BE2C (cell line): ENCODE results near the gene LRRC8C.
"Not testable (repeated sequence)": the region's sequence is repeated elsewhere in the genome, so short reads cannot be mapped to it uniquely, and the experiment has no call there.

Experiments used
- DNase-seq: peaks from one replicate; pipeline ENCODE4 v3.0.0-alpha.2; 2020
- H3K27me3 ChIP-seq: fragments of 250-450 bp; sonication (Bioruptor Pico); 2 replicates; pipeline ENCODE4 v1.5.1; 2020; ENCODE audit warnings: mild to moderate bottlenecking
- H3K36me3 ChIP-seq: fragments of 250-450 bp; sonication (Bioruptor Pico); 2 replicates; pipeline ENCODE4 v1.5.1; 2020; ENCODE audit warnings: mild to moderate bottlenecking
- H3K4me1 ChIP-seq: fragments of 250-450 bp; sonication (Bioruptor Pico); 2 replicates; pipeline ENCODE4 v1.5.1; 2020
- H3K4me3 ChIP-seq: 2 replicates; pipeline ENCODE4 v1.5.1; 2011; ENCODE audit warnings: low read depth, low read length
- H3K9me3 ChIP-seq: fragments of 250-450 bp; sonication (Bioruptor Pico); 2 replicates; pipeline ENCODE4 v1.5.1; 2020
- TF ChIP-seq, protein P1 (sequence below): IDR thresholded peaks from 2 replicates; pipeline ENCODE4 v1.5.1; 2012; ENCODE audit warnings: mild to moderate bottlenecking, low read depth, low read length

LRRC8C gene

GRCh38 chr1:89590341-89591080 is 42.4 kb upstream of the LRRC8C start:
- Histone ChIP-seq H3K9me3 (no peaks in the 10 kb centered on the region), H3K4me1 (no peaks in the 10 kb centered on the region), H3K27me3 (no peaks in the 10 kb centered on the region), H3K36me3 (no peaks in the 10 kb centered on the region), H3K4me3 (no peak overlapping the region)
- DNase-seq, result no peak
- TF ChIP-seq, protein P1, sequence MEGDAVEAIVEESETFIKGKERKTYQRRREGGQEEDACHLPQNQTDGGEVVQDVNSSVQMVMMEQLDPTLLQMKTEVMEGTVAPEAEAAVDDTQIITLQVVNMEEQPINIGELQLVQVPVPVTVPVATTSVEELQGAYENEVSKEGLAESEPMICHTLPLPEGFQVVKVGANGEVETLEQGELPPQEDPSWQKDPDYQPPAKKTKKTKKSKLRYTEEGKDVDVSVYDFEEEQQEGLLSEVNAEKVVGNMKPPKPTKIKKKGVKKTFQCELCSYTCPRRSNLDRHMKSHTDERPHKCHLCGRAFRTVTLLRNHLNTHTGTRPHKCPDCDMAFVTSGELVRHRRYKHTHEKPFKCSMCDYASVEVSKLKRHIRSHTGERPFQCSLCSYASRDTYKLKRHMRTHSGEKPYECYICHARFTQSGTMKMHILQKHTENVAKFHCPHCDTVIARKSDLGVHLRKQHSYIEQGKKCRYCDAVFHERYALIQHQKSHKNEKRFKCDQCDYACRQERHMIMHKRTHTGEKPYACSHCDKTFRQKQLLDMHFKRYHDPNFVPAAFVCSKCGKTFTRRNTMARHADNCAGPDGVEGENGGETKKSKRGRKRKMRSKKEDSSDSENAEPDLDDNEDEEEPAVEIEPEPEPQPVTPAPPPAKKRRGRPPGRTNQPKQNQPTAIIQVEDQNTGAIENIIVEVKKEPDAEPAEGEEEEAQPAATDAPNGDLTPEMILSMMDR, result no peak

GRCh38 chr1:89592861-89593302 is 40.0 kb upstream of the LRRC8C start:
- H3K4me1 ChIP-seq, DNase-seq, H3K36me3 ChIP-seq, H3K4me3 ChIP-seq, H3K9me3 ChIP-seq, H3K27me3 ChIP-seq: not testable (repeated sequence)

DNA sequence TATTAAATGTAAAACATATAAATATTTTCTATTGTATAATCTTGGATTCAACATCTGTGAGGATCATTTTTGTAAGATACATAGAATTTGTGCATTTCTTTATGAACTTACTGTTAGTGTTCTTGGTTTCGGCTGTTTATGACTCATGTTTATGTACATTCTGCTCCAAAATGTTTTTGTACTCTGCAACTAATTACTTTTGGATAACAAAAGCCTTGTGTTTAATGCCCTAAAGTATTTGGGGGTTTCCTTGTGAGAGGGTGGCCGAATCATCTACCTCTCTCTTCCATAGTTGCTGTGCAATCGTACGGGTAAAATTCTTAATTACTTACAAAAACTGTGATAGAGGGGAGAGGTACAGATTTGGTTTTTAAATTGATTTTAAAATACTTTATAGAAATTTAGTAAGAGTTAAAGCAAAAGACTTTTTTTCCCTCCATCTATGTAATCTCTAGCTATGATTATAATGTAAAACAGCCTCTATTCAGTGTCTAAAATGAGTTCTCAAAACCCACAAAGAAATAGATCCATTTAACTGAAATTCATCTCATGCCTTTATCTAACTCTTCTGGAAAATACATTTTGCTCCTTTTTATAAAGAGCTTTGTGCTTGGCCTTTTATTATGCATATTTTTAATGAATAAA is 38.7 kb upstream of the LRRC8C start:
- H3K4me1 ChIP-seq, result no peaks in the 10 kb centered on the region
- no peaks in the 10 kb centered on the region for H3K36me3 ChIP-seq
- no peaks in the 10 kb centered on the region for H3K9me3 ChIP-seq
- H3K27me3 ChIP-seq, result no peaks in the 10 kb centered on the region
- TF ChIP-seq, protein P1, result no peak
- no peak overlapping the region for H3K4me3 ChIP-seq
- no peak for DNase-seq

- Histone ChIP-seq H3K4me1 (no peaks in the 10 kb centered on the region), H3K4me3 (no peak overlapping the region), H3K27me3 (no peaks in the 10 kb centered on the region), H3K36me3 (no peaks in the 10 kb centered on the region), H3K9me3 (no peaks in the 10 kb centered on the region)
- no peak for DNase-seq
- TF ChIP-seq, protein P1, result no peak
Observed at GRCh38 chr1:89596698-89597097, 36.2 kb upstream of the LRRC8C start.

GRCh38 chr1:89598450-89599331 is 34.2 kb upstream of the LRRC8C start:
- Histone ChIP-seq H3K27me3 (no peaks in the 10 kb centered on the region), H3K9me3 (no peaks in the 10 kb centered on the region), H3K4me1 (no peaks in the 10 kb centered on the region), H3K36me3 (no peaks in the 10 kb centered on the region), H3K4me3 (no peak overlapping the region)
- TF ChIP-seq, protein P1, result peak; percentile 52
- no peak for DNase-seq

DNA sequence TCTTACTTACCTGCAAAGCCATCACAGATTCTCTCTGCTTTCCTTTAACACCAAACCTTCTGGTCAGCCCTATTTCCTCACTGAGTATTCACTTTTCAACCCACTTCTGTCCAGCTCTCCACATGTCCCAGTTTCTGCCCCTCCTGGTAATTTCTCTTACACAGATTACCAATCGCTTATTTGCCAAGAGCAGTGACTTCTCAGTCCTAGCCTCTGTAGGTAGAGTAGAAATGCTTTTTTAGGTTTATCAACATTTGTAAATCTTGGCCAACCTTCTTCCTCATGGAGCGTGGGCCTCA is 33.6 kb upstream of the LRRC8C start:
- no peak overlapping the region for H3K4me3 ChIP-seq
- no peaks in the 10 kb centered on the region for H3K27me3 ChIP-seq
- H3K9me3 ChIP-seq, result no peaks in the 10 kb centered on the region
- H3K4me1 ChIP-seq, result no peaks in the 10 kb centered on the region
- no peaks in the 10 kb centered on the region for H3K36me3 ChIP-seq
- TF ChIP-seq, protein P1, result no peak
- DNase-seq, result no peak
